GM12878 (cell line): ENCODE data around the gene SOS1.

Experiments
- BRCA1 ChIP-seq: IDR thresholded peaks from 2 replicates; pipeline ENCODE4 v1.6.1; 2011; ENCODE audit warnings: low read depth, low read length, improper control_type of control experiment
- CTCF ChIP-seq, 3 experiments: IDR thresholded peaks in 2 of 3; conservative IDR thresholded peaks in 1 of 3; 2 replicates each; pipeline ENCODE4 v1.5.1; 2011; ENCODE audit warnings: low read depth in 3 of 3, low read length in 3 of 3, mild to moderate bottlenecking in 3 of 3, control low read depth in 2 of 3, moderate library complexity in 2 of 3, inconsistent platforms in 1 of 3, mixed read lengths in 1 of 3; ENCODE audit not compliant: control insufficient read depth in 2 of 3, insufficient read depth in 1 of 3; ENCODE audit errors: extremely low read depth in 1 of 3
- E2F8 ChIP-seq: fragments of 450-650 bp; IDR thresholded peaks from 2 replicates; pipeline ENCODE4 v1.6.1; 2018; ENCODE audit warnings: mild to moderate bottlenecking, low read depth, moderate library complexity; ENCODE audit not compliant: partially characterized antibody
- MXI1 ChIP-seq: fragments of 150-350 bp; IDR thresholded peaks from 2 replicates; pipeline ENCODE4 v1.6.1; 2011; ENCODE audit warnings: low read depth, mild to moderate bottlenecking, inconsistent platforms, low read length, improper control_type of control experiment
- POLR2AphosphoS5 ChIP-seq: IDR thresholded peaks from 2 replicates; pipeline ENCODE4 v1.6.1; 2011; ENCODE audit warnings: mild to moderate bottlenecking, low read length, inconsistent platforms
- ZNF24 ChIP-seq: fragments of 450-650 bp; IDR thresholded peaks from 2 replicates; pipeline ENCODE4 v1.6.1; 2017; ENCODE audit warnings: antibody characterized with exemption, mild to moderate bottlenecking
- TF ChIP-seq, protein P1 (sequence below): IDR thresholded peaks from 2 replicates; pipeline ENCODE4 v1.6.1; 2012; ENCODE audit warnings: mild to moderate bottlenecking, low read depth, low read length
- TF ChIP-seq, protein P2 (sequence below): IDR thresholded peaks from 2 replicates; pipeline ENCODE4 v1.6.1; 2012; ENCODE audit warnings: low read depth, low read length, improper control_type of control experiment
- TF ChIP-seq, protein P3 (sequence below): fragments of 450-650 bp; IDR thresholded peaks from 2 replicates; pipeline ENCODE4 v1.6.1; 2017; ENCODE audit warnings: antibody characterized with exemption, mild to moderate bottlenecking, moderate library complexity

- TF ChIP-seq POLR2AphosphoS5 (no peak), BRCA1 (no peak), CTCF (IDR thresholded peaks at IDR 0.05 in 2 of 3, conservative IDR thresholded peaks at IDR 0.05 in 1 of 3; ENCODE audit: control insufficient read depth in 2 of 3, extremely low read depth in 1 of 3, insufficient read depth in 1 of 3, low read depth in 3 of 3, low read length in 3 of 3) (no peak), MXI1 (no peak), ZNF24 (no peak), E2F8 (no peak)
- TF ChIP-seq, protein P1, sequence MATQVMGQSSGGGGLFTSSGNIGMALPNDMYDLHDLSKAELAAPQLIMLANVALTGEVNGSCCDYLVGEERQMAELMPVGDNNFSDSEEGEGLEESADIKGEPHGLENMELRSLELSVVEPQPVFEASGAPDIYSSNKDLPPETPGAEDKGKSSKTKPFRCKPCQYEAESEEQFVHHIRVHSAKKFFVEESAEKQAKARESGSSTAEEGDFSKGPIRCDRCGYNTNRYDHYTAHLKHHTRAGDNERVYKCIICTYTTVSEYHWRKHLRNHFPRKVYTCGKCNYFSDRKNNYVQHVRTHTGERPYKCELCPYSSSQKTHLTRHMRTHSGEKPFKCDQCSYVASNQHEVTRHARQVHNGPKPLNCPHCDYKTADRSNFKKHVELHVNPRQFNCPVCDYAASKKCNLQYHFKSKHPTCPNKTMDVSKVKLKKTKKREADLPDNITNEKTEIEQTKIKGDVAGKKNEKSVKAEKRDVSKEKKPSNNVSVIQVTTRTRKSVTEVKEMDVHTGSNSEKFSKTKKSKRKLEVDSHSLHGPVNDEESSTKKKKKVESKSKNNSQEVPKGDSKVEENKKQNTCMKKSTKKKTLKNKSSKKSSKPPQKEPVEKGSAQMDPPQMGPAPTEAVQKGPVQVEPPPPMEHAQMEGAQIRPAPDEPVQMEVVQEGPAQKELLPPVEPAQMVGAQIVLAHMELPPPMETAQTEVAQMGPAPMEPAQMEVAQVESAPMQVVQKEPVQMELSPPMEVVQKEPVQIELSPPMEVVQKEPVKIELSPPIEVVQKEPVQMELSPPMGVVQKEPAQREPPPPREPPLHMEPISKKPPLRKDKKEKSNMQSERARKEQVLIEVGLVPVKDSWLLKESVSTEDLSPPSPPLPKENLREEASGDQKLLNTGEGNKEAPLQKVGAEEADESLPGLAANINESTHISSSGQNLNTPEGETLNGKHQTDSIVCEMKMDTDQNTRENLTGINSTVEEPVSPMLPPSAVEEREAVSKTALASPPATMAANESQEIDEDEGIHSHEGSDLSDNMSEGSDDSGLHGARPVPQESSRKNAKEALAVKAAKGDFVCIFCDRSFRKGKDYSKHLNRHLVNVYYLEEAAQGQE: no peak
- TF ChIP-seq, protein P2, sequence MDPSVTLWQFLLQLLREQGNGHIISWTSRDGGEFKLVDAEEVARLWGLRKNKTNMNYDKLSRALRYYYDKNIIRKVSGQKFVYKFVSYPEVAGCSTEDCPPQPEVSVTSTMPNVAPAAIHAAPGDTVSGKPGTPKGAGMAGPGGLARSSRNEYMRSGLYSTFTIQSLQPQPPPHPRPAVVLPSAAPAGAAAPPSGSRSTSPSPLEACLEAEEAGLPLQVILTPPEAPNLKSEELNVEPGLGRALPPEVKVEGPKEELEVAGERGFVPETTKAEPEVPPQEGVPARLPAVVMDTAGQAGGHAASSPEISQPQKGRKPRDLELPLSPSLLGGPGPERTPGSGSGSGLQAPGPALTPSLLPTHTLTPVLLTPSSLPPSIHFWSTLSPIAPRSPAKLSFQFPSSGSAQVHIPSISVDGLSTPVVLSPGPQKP: no peak
- TF ChIP-seq, protein P3, sequence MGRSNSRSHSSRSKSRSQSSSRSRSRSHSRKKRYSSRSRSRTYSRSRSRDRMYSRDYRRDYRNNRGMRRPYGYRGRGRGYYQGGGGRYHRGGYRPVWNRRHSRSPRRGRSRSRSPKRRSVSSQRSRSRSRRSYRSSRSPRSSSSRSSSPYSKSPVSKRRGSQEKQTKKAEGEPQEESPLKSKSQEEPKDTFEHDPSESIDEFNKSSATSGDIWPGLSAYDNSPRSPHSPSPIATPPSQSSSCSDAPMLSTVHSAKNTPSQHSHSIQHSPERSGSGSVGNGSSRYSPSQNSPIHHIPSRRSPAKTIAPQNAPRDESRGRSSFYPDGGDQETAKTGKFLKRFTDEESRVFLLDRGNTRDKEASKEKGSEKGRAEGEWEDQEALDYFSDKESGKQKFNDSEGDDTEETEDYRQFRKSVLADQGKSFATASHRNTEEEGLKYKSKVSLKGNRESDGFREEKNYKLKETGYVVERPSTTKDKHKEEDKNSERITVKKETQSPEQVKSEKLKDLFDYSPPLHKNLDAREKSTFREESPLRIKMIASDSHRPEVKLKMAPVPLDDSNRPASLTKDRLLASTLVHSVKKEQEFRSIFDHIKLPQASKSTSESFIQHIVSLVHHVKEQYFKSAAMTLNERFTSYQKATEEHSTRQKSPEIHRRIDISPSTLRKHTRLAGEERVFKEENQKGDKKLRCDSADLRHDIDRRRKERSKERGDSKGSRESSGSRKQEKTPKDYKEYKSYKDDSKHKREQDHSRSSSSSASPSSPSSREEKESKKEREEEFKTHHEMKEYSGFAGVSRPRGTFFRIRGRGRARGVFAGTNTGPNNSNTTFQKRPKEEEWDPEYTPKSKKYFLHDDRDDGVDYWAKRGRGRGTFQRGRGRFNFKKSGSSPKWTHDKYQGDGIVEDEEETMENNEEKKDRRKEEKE: no peak
These were observed 59.6 kb downstream of the SOS1 start for GRCh38 chr2:39061280-39061679.
